Mesothelial cell of epicardium (in vitro differentiated cells): ENCODE results near the gene PPP1R14B. TPM values are rescaled to one million over a fixed set of nuclear protein-coding genes. Genes with fewer than 3 reads are reported as not detected.
A peak's percentile ranks its signal among the peaks of the same experiment; 100 is the strongest.

Source experiments
- DNase-seq, 2 experiments: peaks; one replicate each; pipeline ENCODE4 v3.0.0; 2021; ENCODE audit warnings: low spot score in 2 of 2; ENCODE audit not compliant: unreplicated experiment in 2 of 2
- H3K27ac Mint-ChIP-seq: 2 replicates; pipeline ENCODE4 v1.8.0; 2021; ENCODE audit warnings: mixed read lengths
- H3K27me3 Mint-ChIP-seq: 2 replicates; pipeline ENCODE4 v1.8.0; 2021; ENCODE audit warnings: low read depth, mixed read lengths
- H3K36me3 Mint-ChIP-seq: 2 replicates; pipeline ENCODE4 v1.8.0; 2021; ENCODE audit warnings: mixed read lengths
- H3K4me1 Mint-ChIP-seq: 2 replicates; pipeline ENCODE4 v1.8.0; 2021; ENCODE audit warnings: mixed read lengths
- H3K4me3 Mint-ChIP-seq: 2 replicates; pipeline ENCODE4 v1.8.0; 2021; ENCODE audit warnings: mild to moderate bottlenecking, moderate library complexity, mixed read lengths
- H3K9me3 Mint-ChIP-seq: 2 replicates; pipeline ENCODE4 v1.8.0; 2021; ENCODE audit warnings: mixed read lengths
- total RNA-seq: library from RNA; stranded (reverse); gene quantifications from 3 replicates; pipeline ENCODE4 v1.2.1, GENCODE V29; 2021
- TF ChIP-seq, protein P1 (sequence below): fragments of 200-600 bp; sonication (generic); IDR thresholded peaks from one replicate; pipeline ENCODE4 v1.5.0; 2021; ENCODE audit warnings: antibody characterized with exemption; ENCODE audit not compliant: unreplicated experiment

Gene PPP1R14B
- total RNA-seq, 1 donor from 2014 or later = 131 TPM

DNA sequence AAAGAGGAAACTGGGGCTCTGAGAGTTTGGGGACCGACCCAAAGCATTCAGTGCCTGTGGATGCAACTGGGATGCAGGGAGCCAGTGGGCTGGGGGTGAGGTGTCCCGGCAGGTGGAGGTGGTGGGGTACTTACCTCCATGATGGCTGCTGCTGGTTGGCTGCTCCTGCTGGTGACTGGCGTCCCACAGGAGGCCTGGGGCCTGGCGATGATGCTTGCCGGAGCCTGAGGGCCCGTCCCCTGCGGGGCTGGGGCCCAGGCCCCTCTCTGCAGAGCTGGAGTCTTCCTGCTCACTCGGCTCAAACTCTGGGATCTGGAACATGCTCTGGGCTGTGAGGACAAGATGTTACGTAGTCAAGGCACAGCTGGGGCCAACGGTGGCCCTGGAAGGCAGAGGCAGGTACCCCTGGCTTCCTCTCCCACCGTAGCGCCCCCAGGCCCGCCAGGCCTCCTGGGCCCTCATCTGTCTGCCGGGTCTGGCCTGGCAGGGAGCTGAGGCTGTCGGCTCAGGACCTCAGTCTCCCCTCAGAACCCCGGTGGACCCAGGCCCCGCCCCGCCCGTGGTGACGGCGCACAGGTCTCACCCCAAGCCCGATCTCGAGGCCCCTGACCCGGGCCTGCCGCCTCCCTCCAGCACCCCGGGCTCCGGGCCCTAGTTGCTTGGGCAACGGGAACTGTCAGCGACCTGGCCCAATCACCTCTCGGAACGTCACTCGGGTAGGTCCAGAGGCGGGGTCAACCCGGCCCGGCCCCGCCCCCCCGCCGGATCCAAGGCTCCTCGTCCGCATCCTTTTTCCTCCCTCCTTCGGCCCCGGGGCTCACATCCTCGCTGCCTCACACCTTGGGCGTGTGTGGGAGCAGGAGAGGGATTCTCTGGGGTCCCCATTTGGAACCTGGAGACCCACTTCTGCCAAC, 37.6 kb upstream of the PPP1R14B start, which contains the start of gene BAD:
BAD (minus strand) TSS at position 618 of the 914 bp plus-strand sequence; CDS start at position 321, 297 bp downstream.
- H3K36me3 Mint-ChIP-seq = peaks cover 13% of the 10 kb centered on the region
- peak; percentile 88 for DNase-seq
- H3K4me3 Mint-ChIP-seq = peak within 1 kb of the TSS; percentile 82
- H3K27ac Mint-ChIP-seq = peak within 1 kb of the TSS; percentile 94
- no peaks in the 10 kb centered on the region for H3K9me3 Mint-ChIP-seq
- peaks cover 13% of the 10 kb centered on the region for H3K4me1 Mint-ChIP-seq
- peaks cover 4% of the 10 kb centered on the region for H3K27me3 Mint-ChIP-seq
- TF ChIP-seq, protein P1, sequence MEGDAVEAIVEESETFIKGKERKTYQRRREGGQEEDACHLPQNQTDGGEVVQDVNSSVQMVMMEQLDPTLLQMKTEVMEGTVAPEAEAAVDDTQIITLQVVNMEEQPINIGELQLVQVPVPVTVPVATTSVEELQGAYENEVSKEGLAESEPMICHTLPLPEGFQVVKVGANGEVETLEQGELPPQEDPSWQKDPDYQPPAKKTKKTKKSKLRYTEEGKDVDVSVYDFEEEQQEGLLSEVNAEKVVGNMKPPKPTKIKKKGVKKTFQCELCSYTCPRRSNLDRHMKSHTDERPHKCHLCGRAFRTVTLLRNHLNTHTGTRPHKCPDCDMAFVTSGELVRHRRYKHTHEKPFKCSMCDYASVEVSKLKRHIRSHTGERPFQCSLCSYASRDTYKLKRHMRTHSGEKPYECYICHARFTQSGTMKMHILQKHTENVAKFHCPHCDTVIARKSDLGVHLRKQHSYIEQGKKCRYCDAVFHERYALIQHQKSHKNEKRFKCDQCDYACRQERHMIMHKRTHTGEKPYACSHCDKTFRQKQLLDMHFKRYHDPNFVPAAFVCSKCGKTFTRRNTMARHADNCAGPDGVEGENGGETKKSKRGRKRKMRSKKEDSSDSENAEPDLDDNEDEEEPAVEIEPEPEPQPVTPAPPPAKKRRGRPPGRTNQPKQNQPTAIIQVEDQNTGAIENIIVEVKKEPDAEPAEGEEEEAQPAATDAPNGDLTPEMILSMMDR = no peak

DNA sequence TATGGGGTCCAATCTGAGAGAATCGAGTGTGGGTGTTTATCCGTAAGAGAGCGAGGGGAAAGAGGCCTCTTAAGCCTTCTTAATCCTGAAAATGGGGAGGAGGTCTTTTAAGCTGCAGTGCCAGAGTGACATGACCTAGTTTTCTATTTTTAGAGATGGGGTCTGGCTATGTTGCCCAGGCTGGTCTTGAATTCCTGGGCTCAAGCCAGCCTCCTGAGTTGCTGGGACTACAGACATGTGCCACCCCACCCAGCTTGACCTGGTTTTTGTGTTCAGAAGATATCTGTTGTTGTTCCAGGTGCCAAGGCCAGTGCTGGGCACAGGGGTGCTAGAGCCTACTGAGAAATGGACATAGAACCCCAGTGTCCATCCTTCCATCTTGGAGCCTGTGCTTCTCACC, 36.3 kb upstream of the PPP1R14B start:
- DNase-seq = no peak
- H3K9me3 Mint-ChIP-seq = no peaks in the 10 kb centered on the region
- no peaks in the 10 kb centered on the region for H3K27me3 Mint-ChIP-seq
- TF ChIP-seq, protein P1 = no peak
- H3K4me1 Mint-ChIP-seq = peaks cover 13% of the 10 kb centered on the region
- peak overlapping the region; percentile 59 for H3K27ac Mint-ChIP-seq
- H3K36me3 Mint-ChIP-seq = peaks cover 8% of the 10 kb centered on the region
- peak overlapping the region; percentile 82 for H3K4me3 Mint-ChIP-seq

DNA sequence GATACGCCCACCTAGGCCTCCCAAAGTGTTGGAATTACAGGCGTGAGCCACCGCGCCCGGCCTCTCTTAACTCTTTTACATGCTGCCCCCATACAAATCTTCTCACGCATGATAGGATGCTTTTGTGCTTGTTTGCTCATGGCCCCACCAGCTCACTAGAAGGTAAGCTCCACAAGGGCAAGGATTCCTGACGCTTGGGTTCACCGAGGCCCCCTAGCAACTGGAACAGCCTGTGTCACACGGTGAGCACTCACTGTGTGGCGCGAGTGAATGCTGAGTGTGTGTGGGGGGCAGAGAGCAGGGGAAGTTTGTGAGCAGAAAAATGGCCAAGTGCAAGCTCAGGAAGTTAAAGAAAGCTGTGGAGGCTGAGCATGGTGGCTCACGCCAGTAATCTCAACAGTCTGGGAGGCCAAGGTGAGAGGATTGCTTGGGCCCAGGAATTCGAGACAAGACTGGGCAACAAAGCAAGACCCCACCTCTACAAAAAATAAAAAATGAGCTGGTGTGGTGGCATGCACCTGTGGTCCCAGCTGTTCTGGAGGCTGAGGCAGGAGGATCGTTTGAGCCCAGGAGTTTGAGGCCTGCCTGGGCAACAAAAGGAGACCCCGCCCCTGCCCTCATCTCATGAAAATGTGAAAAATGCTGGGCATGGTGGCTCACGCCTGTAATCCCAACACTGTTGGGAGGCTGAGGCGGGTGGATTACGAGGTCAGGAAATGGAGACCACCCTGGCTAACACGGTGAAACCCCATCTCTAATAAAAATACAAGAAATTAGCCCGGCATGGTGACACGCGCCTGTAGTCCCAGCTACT, 35.4 kb upstream of the PPP1R14B start:
- no peak overlapping the region for H3K4me3 Mint-ChIP-seq
- H3K27me3 Mint-ChIP-seq = no peaks in the 10 kb centered on the region
- no peaks in the 10 kb centered on the region for H3K9me3 Mint-ChIP-seq
- DNase-seq = no peak
- H3K4me1 Mint-ChIP-seq = peaks cover 12% of the 10 kb centered on the region
- H3K27ac Mint-ChIP-seq = no peak overlapping the region
- peaks cover 8% of the 10 kb centered on the region for H3K36me3 Mint-ChIP-seq
- TF ChIP-seq, protein P1 = no peak

DNA sequence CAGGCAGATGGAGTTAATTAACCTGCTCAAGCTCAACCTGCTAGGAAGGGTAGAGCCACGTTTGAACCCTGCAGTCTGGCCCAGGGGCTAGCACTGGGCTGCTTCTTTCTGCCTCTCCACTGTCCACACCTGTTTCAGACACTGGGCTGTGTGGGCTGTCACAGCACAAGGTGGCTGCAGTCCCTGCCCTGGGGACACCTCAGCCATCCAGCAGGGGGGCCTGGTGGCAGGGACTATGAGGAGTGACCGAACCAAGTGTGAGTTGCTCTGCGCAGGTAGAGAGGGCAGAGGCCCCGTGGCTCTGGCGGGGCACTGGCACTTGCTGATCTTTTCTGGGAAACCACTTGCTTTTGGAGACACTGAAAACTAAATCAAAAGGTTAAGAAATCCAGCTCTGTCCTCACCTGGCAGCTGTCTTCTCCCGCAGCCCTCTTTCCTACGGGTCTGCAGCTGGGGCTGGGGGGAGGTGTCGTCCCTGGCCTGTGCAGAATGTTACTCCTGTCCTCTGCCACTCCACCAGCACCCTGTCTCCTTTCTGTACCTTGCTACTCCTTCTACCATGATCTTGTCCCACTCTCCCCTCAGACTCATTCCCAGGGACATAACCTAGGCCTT, 31.9 kb upstream of the PPP1R14B start:
- H3K4me1 Mint-ChIP-seq = peaks cover 2% of the 10 kb centered on the region
- peaks cover 11% of the 10 kb centered on the region for H3K36me3 Mint-ChIP-seq
- no peaks in the 10 kb centered on the region for H3K27me3 Mint-ChIP-seq

More for the DNA sequence above, 31.9 kb upstream of the PPP1R14B start:
- Mint-ChIP-seq H3K27ac (no peak overlapping the region), H3K9me3 (no peaks in the 10 kb centered on the region), H3K4me3 (no peak overlapping the region)
- TF ChIP-seq, protein P1 = no peak
- DNase-seq = no peak
